T-helper 2 cell treated with Interferon-gamma antibody and Interleukin-4, amounts not matched to agents 100 ng/mL and 5 ng/mL, for 36 hours (primary cell): ENCODE data around the gene METTL22. TPM values are rescaled to one million over a fixed set of nuclear protein-coding genes. Genes with fewer than 3 reads are reported as not detected.

Source experiments
- intact Hi-C: fragments of 100-400 bp; cut with micrococcal nuclease; formaldehyde crosslinking; loops from one replicate; pipeline ENCODE4 v1.15.1; 2023
- total RNA-seq: library from RNA; stranded (reverse); gene quantifications from 2 replicates; pipeline ENCODE4 v1.2.3, GENCODE V29; 2022

Gene METTL22
- total RNA-seq, 1 donor from 2014 or later = 26.9 TPM

- intact Hi-C loops = loop anchor here (10.0 kb wide), 1 partner anchor 471 kb away; no protein-coding TSS in a partner anchor
Observed at GRCh38 chr16:8663192-8664089, 41.9 kb downstream of the METTL22 start.

GRCh38 chr16:8665529-8665928, 44.0 kb downstream of the METTL22 start:
- intact Hi-C loops = loop anchor here (10.0 kb wide), 1 partner anchor 469 kb away; no protein-coding TSS in a partner anchor

GRCh38 chr16:8667492-8667891, 46.0 kb downstream of the METTL22 start:
- intact Hi-C loops = loop anchor here (10.0 kb wide), 1 partner anchor 467 kb away; no protein-coding TSS in a partner anchor

- intact Hi-C loops = loop anchor here (10.0 kb wide), 1 partner anchor 467 kb away; no protein-coding TSS in a partner anchor
Observed at GRCh38 chr16:8668113-8668512, 46.6 kb downstream of the METTL22 start.

- intact Hi-C loops = loop anchor here (10.0 kb wide), 1 partner anchor 465 kb away; no protein-coding TSS in a partner anchor
Observed at GRCh38 chr16:8669481-8669880, 48.0 kb downstream of the METTL22 start.

GRCh38 chr16:8670014-8670560, 48.6 kb downstream of the METTL22 start:
- intact Hi-C loops = loop anchor here (5.0 kb wide), 1 partner anchor 292 kb away; the partner anchor contains the start of gene USP7

- intact Hi-C loops = loop anchor here (1.0 to 5.0 kb wide), 4 partner anchors 123 to 417 kb away; partner anchors contain the start of genes HAPSTR1, PMM2, TMEM186 and USP7
Observed at GRCh38 chr16:8673611-8674412, 52.3 kb downstream of the METTL22 start.

- intact Hi-C loops = loop anchor here (1.0 to 5.0 kb wide), 4 partner anchors 123 to 416 kb away; partner anchors contain the start of genes HAPSTR1, PMM2, TMEM186 and USP7
Observed at GRCh38 chr16:8674413-8675022, 53.0 kb downstream of the METTL22 start, which contains the start of gene ABAT. TSS of gene ABAT (plus strand) at chr16:8674617. CDS start at chr16:8735740, 61,123 bp downstream.

GRCh38 chr16:8675183-8676159, 54.0 kb downstream of the METTL22 start:
- intact Hi-C loops = loop anchor here (2.0 kb wide), 2 partner anchors 57 to 415 kb away; partner anchors contain the start of gene HAPSTR1

GRCh38 chr16:8676160-8676547, 54.7 kb downstream of the METTL22 start:
- intact Hi-C loops = loop anchor here (2.0 kb wide), 1 partner anchor 57 kb away; no protein-coding TSS in a partner anchor

- intact Hi-C loops = loop anchor here (2.0 kb wide), 1 partner anchor 58 kb away; no protein-coding TSS in a partner anchor
Observed at GRCh38 chr16:8676737-8677375, 55.4 kb downstream of the METTL22 start.

GRCh38 chr16:8677481-8677880, 56.0 kb downstream of the METTL22 start:
- intact Hi-C loops = loop anchor here (2.0 kb wide), 1 partner anchor 59 kb away; no protein-coding TSS in a partner anchor

- intact Hi-C loops = no loop called here
Observed at GRCh38 chr16:8678068-8678927, 56.8 kb downstream of the METTL22 start.

GRCh38 chr16:8679151-8679550, 57.7 kb downstream of the METTL22 start:
- intact Hi-C loops = no loop called here

- intact Hi-C loops = no loop called here
Observed at GRCh38 chr16:8682551-8683259, 61.2 kb downstream of the METTL22 start.

GRCh38 chr16:8683640-8684039, 62.1 kb downstream of the METTL22 start:
- intact Hi-C loops = no loop called here

- intact Hi-C loops = no loop called here
Observed at GRCh38 chr16:8685617-8686016, 64.1 kb downstream of the METTL22 start.
